Skeletal muscle satellite cell (primary cell): ENCODE measurements around the gene FLNA. TPM values are rescaled to one million over a fixed set of nuclear protein-coding genes. Genes with fewer than 3 reads are reported as not detected.

ENCODE experiments used
- H3K27me3 ChIP-seq: 2 replicates; pipeline ENCODE4 v1.7.0; 2013; ENCODE audit warnings: low read length; ENCODE audit not compliant: control insufficient read depth, insufficient read depth
- H3K36me3 ChIP-seq: 2 replicates; pipeline ENCODE4 v1.7.0; 2013; ENCODE audit warnings: mild to moderate bottlenecking, control low read depth, low read length; ENCODE audit not compliant: insufficient read depth
- H3K4me1 ChIP-seq: 2 replicates; pipeline ENCODE4 v1.7.0; 2013; ENCODE audit warnings: low read length; ENCODE audit not compliant: control insufficient read depth, insufficient read depth
- H3K4me2 ChIP-seq: 2 replicates; pipeline ENCODE4 v1.7.0; 2013; ENCODE audit warnings: mild to moderate bottlenecking, low read length
- H3K4me3 ChIP-seq: 2 replicates; pipeline ENCODE4 v1.7.0; 2013; ENCODE audit warnings: low read length
- H3K9ac ChIP-seq: 2 replicates; pipeline ENCODE4 v1.7.0; 2013; ENCODE audit warnings: mild to moderate bottlenecking, low read depth, low read length, moderate library complexity
- H3K9me3 ChIP-seq: replicated peaks from 2 replicates; pipeline ENCODE4 v1.7.0; 2013; ENCODE audit warnings: mild to moderate bottlenecking, control low read depth, low read length
- total RNA-seq: library from RNA; depleted of rRNA; stranded (reverse); fragments of >200 nt; gene quantifications from 2 replicates; pipeline ENCODE4 v1.2.3, GENCODE V29; 2012; rRNA removed

Gene FLNA, protein sequence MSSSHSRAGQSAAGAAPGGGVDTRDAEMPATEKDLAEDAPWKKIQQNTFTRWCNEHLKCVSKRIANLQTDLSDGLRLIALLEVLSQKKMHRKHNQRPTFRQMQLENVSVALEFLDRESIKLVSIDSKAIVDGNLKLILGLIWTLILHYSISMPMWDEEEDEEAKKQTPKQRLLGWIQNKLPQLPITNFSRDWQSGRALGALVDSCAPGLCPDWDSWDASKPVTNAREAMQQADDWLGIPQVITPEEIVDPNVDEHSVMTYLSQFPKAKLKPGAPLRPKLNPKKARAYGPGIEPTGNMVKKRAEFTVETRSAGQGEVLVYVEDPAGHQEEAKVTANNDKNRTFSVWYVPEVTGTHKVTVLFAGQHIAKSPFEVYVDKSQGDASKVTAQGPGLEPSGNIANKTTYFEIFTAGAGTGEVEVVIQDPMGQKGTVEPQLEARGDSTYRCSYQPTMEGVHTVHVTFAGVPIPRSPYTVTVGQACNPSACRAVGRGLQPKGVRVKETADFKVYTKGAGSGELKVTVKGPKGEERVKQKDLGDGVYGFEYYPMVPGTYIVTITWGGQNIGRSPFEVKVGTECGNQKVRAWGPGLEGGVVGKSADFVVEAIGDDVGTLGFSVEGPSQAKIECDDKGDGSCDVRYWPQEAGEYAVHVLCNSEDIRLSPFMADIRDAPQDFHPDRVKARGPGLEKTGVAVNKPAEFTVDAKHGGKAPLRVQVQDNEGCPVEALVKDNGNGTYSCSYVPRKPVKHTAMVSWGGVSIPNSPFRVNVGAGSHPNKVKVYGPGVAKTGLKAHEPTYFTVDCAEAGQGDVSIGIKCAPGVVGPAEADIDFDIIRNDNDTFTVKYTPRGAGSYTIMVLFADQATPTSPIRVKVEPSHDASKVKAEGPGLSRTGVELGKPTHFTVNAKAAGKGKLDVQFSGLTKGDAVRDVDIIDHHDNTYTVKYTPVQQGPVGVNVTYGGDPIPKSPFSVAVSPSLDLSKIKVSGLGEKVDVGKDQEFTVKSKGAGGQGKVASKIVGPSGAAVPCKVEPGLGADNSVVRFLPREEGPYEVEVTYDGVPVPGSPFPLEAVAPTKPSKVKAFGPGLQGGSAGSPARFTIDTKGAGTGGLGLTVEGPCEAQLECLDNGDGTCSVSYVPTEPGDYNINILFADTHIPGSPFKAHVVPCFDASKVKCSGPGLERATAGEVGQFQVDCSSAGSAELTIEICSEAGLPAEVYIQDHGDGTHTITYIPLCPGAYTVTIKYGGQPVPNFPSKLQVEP (N-terminal part only)
- 1,046 and 1,316 TPM in 2 replicates for total RNA-seq

DNA sequence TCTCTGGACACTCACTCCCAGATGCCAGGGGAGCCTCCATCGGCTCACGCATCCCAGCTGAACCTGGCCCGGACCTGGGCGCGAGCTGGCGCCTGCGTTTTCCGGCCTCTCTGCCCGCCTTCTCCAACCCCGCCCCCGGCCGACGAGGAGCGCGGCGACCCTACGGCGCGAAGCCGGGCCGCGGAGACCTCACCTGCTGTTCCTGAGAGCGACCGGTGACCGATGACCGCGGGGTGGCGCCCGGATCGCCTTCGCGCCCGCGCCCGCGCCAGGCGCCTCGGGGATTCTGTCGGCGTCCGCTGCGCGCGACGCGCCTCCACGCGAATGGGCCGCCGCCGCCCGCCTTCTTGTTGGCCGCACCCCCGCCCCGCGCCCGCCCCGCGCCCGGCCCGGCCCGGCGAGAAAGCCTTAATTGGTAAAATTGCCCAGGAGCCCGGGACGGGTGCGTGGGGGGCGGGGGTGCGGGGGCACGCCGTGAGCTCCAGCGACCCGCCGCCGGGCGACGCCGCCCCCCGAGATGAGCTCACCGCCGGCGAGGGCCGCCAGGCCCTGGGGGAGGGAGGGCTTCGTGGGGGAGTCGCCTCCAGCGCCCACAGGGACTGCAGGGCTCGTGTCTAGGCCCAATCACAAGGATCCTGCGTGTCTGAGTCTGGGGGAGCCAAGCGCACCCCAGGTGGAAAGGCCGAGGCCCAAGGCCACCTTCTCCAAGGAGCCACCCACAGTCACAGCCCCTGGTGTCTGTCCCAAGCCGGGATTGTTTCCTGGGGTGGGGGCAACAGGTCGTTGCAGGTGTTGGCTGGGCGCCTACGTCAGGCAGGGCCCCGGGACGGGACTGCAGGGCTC is at the start of gene FLNA:
Gene FLNA, minus strand, starts transcription at position 322 of the 843 bp plus-strand sequence. CDS start 3,389 bp downstream, outside the sequence.
- H3K4me3 ChIP-seq, result peak within 1 kb of the TSS; percentile 73
- peak within 1 kb of the TSS; percentile 71 for H3K9ac ChIP-seq

DNA sequence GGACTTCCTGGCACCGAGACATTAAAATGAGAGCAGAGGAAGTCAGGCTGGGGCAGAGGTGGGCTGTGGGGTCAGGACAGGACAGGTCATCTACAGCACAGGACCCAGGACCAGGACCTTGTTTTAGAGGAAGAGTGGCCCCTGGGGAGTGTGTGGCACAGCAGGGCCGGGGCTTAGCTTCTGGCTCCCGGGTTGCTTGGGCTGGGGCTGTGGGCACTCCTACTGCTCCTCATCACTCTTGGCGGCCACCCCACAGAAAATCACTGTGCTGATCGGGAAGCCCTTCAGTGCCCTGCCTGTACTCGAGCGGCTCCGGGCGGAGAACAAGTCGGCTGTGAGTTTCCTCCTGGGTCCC is 45.9 kb upstream of the FLNA start:
- H3K27me3 ChIP-seq, result no peaks in the 10 kb centered on the region
- H3K4me1 ChIP-seq, result peaks cover 8% of the 10 kb centered on the region
- no peak overlapping the region for H3K4me2 ChIP-seq
- no peak overlapping the region for H3K9ac ChIP-seq
- H3K36me3 ChIP-seq, result no peaks in the 10 kb centered on the region
- no peak overlapping the region for H3K4me3 ChIP-seq
- H3K9me3 ChIP-seq, result no peaks in the 10 kb centered on the region

More for the DNA sequence above, at the start of gene FLNA:
- peaks cover 32% of the 10 kb centered on the region for H3K4me1 ChIP-seq
- no peaks in the 10 kb centered on the region for H3K27me3 ChIP-seq
- H3K36me3 ChIP-seq, result peaks cover 13% of the 10 kb centered on the region
- H3K4me2 ChIP-seq, result peak within 1 kb of the TSS; percentile 94
- H3K9me3 ChIP-seq, result no peaks in the 10 kb centered on the region

GRCh38 chrX:154419688-154420401 is 45.4 kb upstream of the FLNA start:
- H3K36me3 ChIP-seq, result no peaks in the 10 kb centered on the region
- H3K27me3 ChIP-seq, result no peaks in the 10 kb centered on the region
- no peak overlapping the region for H3K9ac ChIP-seq
- H3K9me3 ChIP-seq, result no peaks in the 10 kb centered on the region
- H3K4me2 ChIP-seq, result no peak overlapping the region
- H3K4me1 ChIP-seq, result peaks cover 8% of the 10 kb centered on the region
- H3K4me3 ChIP-seq, result no peak overlapping the region

- Histone ChIP-seq H3K36me3 (no peaks in the 10 kb centered on the region), H3K4me1 (peaks cover 8% of the 10 kb centered on the region), H3K4me3 (no peak overlapping the region), H3K9ac (no peak overlapping the region), H3K9me3 (no peaks in the 10 kb centered on the region), H3K4me2 (no peak overlapping the region), H3K27me3 (no peaks in the 10 kb centered on the region)
These were observed 44.8 kb upstream of the FLNA start for GRCh38 chrX:154419189-154419588.

GRCh38 chrX:154417157-154417556 is 42.7 kb upstream of the FLNA start:
- Histone ChIP-seq H3K36me3 (no peaks in the 10 kb centered on the region), H3K27me3 (no peaks in the 10 kb centered on the region), H3K4me3 (no peak overlapping the region), H3K4me2 (no peak overlapping the region), H3K4me1 (peaks cover 15% of the 10 kb centered on the region), H3K9ac (no peak overlapping the region), H3K9me3 (no peaks in the 10 kb centered on the region)

- H3K4me1 ChIP-seq, result peaks cover 12% of the 10 kb centered on the region
These were observed 38.7 kb upstream of the FLNA start for GRCh38 chrX:154413142-154413541.

GRCh38 chrX:154412468-154412867 is 38.0 kb upstream of the FLNA start:
- Histone ChIP-seq H3K4me3 (peak overlapping the region; percentile 82), H3K27me3 (no peaks in the 10 kb centered on the region), H3K9ac (peak overlapping the region; percentile 87), H3K36me3 (no peaks in the 10 kb centered on the region), H3K4me1 (peaks cover 12% of the 10 kb centered on the region), H3K4me2 (peak overlapping the region; percentile 80), H3K9me3 (no peaks in the 10 kb centered on the region)

More at GRCh38 chrX:154413142-154413541, 38.7 kb upstream of the FLNA start:
- Histone ChIP-seq H3K27me3 (no peaks in the 10 kb centered on the region), H3K9ac (no peak overlapping the region), H3K4me3 (no peak overlapping the region), H3K9me3 (no peaks in the 10 kb centered on the region), H3K36me3 (no peaks in the 10 kb centered on the region), H3K4me2 (no peak overlapping the region)

- no peaks in the 10 kb centered on the region for H3K36me3 ChIP-seq
- H3K27me3 ChIP-seq, result no peaks in the 10 kb centered on the region
- no peaks in the 10 kb centered on the region for H3K9me3 ChIP-seq
- peak overlapping the region; percentile 82 for H3K4me3 ChIP-seq
- peak overlapping the region; percentile 87 for H3K9ac ChIP-seq
- peaks cover 12% of the 10 kb centered on the region for H3K4me1 ChIP-seq
- H3K4me2 ChIP-seq, result peak overlapping the region; percentile 80
These were observed 37.5 kb upstream of the FLNA start for GRCh38 chrX:154411981-154412340.

GRCh38 chrX:154409222-154409871 is 34.9 kb upstream of the FLNA start, which contains the start of gene DNASE1L1:
Gene DNASE1L1 (minus strand): TSS chrX:154409254. CDS start chrX:154405568, 3,686 bp downstream.
- Histone ChIP-seq H3K9ac (peak within 1 kb of the TSS; percentile 85), H3K9me3 (no peaks in the 10 kb centered on the region), H3K4me1 (peaks cover 12% of the 10 kb centered on the region), H3K36me3 (peaks cover 2% of the 10 kb centered on the region), H3K4me3 (peak within 1 kb of the TSS; percentile 72), H3K4me2 (peak within 1 kb of the TSS; percentile 94), H3K27me3 (no peaks in the 10 kb centered on the region)
